HG02798 (cell line): ENCODE results near the gene RGS19.
"Not testable (repeated sequence)": the region's sequence is repeated elsewhere in the genome, so short reads cannot be mapped to it uniquely, and the experiment has no call there.

ENCODE experiments used
- ATAC-seq: cut with Tn5 transposase; IDR thresholded peaks from one replicate; pipeline ENCODE4 v1.9.1; 2021; ENCODE audit warnings: mild to moderate bottlenecking; ENCODE audit not compliant: unreplicated experiment, poor library complexity

Gene RGS19, protein sequence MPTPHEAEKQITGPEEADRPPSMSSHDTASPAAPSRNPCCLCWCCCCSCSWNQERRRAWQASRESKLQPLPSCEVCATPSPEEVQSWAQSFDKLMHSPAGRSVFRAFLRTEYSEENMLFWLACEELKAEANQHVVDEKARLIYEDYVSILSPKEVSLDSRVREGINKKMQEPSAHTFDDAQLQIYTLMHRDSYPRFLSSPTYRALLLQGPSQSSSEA

DNA sequence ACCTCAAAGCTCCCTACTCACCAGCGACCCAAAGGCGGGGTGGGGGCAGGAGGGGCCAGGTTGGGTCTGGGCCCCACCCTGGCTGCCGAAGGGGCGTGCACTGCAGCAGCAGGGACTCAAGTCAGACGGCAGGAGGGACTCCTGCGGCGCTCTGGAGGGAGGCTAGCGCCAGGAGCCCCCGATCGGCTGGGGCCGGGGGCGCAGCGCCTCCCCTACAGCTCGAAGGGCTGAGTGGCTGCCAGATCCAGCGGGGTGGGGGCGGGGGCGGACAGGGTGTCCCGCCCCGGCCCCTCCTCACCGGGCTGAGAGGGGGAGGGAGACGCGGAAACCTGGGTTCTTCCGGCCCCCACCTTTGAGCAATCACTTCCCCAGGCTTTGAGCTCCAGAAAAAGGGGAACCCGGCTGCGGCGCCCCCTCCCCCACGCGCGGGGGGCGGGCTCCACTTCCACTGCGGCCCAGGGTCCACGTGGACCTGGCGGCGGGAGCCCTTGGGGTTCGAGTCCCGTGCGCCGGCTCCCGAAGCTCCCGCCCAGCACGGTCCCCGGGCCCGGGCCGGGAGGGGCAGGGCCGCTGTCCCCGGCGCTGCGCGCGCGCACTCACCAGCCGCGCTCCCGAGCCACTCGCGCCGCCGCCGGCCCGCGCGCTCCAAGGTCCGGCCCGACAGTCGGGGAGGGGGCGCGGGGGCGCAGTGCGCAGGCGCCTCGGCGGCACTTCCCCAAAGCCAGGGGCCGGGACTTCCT, at the start of gene RGS19:
Gene RGS19 (minus strand): TSS at position 246 of the 740 bp plus-strand sequence. CDS start 2,632 bp downstream, outside the sequence.
- peak; percentile 57 for ATAC-seq

DNA sequence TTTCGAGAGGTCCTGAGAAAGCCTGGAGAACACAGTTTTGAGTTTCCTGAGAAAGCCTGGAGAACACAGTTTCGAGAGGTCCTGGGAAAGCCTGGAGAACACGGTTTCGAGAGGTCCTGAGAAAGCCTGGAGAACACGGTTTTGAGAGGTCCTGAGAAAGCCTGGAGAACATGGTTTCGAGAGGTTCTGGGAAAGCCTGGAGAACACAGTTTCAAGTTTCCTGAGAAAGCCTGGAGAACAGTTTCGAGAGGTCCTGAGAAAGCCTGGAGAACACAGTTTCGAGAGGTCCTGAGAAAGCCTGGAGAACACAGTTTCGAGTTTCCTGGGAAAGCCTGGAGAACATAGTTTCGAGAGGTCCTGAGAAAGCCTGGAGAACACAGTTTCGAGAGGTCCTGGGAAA, 44.2 kb upstream of the RGS19 start:
- not testable (repeated sequence) for ATAC-seq

DNA sequence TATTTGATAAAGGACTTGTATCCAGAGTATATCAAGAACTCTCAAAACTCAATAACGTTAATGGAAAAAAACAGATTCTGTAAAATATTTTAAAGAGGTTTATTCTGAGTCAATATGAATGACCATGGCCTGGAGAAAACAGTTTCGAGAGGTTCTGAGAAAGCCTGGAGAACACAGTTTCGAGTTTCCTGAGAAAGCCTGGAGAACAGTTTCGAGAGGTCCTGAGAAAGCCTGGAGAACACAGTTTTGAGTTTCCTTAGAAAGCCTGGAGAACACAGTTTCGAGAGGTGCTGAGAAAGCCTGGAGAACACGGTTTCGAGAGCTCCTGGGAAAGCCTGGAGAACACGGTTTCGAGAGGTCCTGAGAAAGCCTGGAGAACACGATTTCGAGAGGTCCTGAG, 43.6 kb upstream of the RGS19 start:
- not testable (repeated sequence) for ATAC-seq

DNA sequence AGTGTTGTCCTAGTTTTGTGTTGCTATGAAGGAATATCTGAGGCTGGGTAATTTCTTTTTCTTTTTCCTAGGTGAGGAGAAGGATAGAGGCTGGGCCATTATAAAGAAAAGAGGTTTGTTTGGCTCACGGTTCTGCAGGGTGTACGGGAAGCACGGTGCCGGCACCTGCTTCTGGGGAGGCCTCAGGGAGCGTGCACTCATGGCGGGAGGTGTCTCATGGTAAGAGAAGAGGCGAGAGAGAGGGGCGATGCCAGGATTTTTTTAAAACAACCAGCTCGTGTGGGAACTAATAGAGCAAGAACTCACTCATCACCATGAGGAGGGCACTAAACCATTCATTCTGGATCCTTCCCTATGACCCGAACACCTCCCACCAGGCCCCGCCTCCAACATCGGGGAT, 42.3 kb upstream of the RGS19 start:
- no peak for ATAC-seq

DNA sequence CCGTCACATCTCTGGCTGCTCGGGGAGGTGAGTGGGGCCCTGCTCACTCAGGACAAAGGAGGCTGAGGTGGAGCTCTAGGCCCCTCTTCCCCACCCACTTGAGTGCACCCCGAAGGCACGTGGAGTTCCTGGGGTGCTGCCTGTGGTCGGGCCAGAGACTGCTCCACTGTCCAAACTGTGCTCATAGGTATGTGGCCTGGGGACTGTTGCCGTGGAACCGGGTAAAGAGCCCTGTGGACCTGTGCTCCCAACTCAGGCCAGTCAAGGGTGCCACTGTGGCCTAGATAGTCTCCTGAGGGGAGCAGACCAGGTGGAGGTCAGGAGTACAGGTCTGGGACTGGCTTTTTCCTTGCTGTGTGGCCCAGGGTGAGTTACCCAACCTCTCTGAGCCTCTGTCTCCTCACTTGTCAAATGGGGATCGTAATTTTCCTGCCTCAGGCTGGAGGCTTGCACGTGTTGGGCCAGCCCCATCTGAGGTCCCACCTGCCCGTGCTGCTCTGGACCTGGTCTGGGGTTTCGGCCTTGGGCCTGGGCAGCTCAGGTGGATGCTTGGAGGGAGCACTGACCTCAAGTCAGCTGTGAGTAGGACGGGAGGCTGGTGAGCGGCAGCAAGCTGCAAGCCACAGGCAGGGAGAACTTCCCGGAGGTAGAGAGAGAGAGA, 40.5 kb upstream of the RGS19 start:
- no peak for ATAC-seq

DNA sequence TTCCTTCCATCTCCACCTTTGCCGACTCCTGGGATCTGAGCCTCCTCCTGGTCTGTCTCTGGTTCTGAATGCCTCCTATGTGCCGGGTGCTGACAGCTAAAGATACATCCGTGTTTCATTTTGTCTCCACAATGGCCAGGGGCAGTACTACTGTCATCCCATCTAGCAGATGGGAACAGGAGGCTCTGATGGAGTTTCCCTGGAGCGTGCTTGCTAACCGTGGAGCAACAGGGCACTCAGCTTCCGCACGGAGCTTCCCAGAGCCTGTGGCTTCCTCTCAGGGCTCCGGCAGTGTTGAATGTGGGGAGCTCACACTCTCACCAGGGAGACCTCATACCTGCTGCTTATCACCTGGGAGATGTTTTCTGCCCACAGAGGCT, 40.0 kb upstream of the RGS19 start:
- no peak for ATAC-seq

DNA sequence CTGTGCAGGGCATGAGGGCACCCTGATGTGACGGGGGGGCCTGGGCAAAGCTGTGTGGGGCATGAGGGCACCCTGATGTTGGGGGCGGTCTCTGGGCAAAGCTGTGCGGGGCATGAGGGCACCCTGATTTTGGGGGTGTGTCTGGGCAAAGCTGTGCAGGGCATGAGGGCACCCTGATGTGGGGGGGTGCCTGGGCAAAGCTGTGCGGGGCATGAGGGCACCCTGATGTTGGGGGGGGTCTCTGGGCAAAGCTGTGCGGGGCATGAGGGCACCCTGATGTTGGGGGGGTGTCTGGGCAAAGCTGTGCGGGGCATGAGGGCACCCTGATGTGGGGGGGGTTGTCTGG, 38.1 kb upstream of the RGS19 start:
- not testable (repeated sequence) for ATAC-seq

DNA sequence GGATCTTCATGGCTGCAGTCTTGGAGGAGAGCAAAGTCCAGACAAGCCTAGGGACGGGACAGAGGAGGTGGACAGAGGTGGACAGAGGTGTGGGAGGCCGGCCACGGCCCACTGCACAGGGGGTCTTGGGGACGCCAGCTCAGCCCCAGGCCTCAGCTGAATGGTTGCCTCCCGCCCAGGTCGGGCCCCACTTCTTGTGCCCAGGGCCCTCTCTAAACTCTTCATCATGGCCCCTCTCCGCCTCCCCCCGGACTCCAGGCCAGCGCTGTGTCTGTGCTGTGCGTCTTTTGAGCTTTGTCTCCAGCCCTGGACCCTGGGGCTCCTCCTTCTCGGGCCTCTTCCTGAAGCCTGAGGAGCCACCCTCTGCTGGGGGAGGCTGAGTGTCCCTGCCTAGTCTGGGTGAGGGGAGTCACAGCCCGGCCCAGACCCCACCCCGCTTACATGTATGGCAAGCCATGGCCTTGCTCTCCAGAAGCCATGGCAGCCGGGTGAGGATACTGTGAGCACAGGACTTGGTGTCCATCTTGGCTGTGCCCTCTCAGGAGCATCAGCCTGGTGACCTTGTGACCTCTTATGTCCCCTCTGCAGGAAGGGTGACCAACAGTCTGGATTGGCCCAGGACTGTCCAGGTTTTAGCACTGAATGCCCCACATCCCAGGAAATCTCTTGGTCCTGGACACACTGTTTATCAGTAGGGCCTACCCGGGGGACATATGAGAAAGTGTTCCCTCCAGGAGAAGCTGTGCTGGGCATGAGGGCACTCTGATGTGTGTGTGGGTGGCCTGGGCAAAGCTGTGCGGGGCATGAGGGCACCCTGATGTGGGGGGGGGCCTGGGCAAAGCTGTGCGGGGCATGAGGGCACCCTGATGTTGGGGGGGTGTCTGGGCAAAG, 37.5 kb upstream of the RGS19 start:
- no peak for ATAC-seq

DNA sequence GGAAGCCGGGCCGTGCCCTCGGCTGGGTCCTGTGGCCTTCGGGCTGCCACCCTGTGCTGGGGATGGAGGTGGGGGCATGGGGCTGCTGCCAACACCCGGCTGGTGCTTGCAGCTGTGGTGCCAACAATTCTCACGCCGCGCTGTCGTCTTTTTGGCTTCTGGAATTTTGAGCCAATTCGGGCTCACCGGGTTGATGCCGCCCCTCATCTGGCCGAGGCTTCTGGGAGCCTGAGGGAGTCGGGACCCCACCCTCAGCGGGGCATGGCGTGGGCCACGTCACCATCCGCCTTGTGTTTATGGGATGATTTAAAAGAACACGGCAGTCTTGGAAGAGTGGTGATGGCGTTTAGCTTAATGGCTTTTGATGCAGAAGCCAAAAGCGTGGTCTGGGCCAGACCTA, 36.7 kb upstream of the RGS19 start:
- no peak for ATAC-seq

DNA sequence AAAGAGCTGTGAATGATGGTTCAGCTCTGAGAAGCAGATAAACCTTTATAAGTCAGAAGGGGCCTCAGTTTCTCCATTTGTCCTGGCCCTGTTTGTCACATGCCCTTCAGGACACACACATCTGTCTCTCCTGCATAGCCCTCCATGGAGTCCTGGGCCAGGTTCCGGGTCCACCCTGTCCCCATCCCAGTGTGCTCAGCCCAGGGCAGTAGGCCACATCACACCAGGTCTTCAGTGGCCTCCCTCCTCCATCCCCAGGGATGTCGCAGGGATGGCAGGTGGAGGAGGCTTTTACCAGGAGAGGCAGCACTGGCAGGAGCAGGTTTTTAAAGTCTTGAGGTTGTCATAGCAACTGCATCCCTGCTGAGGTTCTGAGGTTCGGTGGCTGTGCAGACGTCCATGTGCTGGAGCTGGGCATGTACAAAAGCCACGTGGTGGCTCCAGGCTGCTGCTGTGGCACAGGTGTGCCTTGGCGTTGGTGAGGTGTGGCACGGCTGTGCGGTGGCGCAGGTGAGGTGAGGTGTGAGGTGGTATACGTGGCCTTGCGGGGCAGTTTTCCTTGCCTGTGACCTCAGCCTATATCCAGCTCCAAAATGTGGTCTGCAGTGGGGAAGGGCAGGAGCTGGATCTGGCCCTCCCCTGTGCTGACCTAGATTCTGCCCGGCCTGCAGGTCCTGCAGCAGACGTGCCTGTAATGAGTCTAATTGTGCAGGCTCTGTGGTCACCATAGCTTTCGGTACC, 36.0 kb upstream of the RGS19 start:
- no peak for ATAC-seq

DNA sequence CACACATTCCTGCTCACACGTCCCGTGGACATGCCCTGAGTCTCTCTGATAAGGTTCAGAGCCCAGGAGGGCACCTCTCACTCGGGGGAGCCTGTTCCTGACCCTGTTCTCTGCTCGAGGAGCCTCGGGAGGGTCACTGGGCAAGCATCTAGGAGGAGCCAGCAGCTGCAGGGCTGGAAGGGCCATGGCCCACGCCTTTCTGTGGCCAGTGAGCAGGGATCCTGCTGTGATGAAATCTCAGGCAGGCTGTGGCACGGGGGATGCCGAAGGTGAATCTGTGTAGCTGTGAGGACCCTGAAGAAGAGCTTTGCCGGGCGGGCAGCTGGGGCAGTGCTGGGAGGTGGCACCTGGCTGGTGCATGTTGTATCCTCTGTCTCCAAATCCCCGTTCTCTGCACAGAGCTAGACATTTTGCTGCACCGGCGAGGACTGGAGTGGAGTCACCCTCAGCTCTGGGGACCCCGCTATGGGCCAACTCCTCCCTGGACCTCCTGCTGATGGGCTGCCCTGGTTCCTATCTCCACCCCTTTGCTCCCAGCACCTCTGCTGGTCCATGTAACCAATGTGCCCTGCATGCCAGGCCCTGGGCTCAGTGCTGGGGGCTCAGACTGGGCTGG, 35.1 kb upstream of the RGS19 start:
- no peak for ATAC-seq

DNA sequence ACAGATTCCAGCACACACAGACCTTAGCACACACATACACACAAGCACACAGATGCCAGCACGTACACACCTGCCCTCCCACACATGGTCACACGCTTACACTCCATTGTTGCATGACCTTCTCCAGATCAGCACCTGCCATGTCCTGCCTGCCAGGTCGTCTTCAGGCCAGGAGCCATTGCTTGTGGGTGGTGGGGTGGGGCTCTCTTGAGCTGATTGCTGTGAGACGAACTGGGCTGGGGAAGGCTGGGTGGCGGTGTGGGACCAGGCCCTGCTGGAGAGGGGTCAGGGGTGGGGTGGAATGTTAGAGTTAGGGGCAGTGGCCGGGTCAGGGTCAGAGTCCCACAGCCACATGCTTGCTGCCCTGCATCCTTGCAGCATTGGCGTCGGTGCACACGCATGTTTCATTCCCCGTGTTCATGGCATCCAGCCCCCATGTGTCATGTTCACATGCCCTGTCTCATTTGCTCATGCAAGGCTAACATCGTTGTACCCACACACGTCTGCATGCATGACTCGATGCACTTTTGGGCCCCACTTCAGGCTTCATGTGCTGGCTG, 34.6 kb upstream of the RGS19 start:
- ATAC-seq, result no peak

DNA sequence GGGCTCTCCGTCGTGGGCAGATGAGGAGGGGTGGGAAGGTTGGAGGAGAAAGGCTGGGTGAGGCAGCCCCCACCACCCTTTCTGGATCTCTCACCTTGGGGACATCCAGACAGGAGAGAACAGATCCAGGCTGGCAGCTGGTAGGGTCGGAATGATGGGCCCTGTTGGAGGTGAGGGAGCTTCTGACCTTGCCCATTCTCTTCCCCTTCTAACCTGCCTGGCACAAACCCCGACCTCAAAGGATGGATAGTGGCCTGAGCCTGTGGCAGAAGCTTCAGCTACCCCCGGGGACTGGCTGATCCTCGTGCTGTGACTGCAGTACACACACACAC, 34.1 kb upstream of the RGS19 start:
- ATAC-seq, result no peak

DNA sequence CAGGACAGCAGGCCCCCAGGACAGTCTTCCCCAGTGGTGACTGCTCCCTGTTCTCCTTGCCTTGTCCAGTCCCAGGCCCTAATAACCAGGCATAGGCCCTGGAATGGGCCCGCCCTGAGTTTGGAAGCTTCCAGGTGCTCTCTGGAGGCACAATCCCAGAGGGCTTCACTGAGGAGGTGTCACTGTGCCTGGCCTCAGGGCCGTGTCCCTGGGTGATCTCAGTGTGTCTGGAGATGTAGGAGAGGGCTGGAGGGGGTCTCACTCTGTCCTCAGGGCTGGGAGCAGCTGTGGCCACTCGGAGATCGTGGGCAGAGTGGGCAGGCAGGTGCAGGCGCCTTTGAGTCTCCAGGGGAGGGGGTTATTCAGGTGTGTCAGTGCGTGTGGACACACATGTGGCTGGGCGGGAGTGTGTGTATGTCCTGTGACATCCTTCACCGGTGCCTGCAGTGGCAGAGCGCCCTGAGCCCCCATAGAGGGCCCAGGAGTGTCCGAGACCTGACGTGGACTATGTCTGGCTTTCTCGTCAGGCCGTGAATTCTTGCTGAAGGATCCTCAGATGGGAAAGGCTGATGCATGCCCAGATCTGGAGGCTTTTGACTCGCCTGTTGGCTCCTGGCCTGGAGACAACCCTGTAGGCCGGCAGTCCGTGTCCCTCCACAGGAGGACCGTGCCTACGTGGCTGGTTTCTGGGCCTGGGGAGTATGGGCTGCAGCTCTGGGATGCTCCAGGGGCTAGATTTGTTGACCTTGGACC, 33.5 kb upstream of the RGS19 start:
- no peak for ATAC-seq

DNA sequence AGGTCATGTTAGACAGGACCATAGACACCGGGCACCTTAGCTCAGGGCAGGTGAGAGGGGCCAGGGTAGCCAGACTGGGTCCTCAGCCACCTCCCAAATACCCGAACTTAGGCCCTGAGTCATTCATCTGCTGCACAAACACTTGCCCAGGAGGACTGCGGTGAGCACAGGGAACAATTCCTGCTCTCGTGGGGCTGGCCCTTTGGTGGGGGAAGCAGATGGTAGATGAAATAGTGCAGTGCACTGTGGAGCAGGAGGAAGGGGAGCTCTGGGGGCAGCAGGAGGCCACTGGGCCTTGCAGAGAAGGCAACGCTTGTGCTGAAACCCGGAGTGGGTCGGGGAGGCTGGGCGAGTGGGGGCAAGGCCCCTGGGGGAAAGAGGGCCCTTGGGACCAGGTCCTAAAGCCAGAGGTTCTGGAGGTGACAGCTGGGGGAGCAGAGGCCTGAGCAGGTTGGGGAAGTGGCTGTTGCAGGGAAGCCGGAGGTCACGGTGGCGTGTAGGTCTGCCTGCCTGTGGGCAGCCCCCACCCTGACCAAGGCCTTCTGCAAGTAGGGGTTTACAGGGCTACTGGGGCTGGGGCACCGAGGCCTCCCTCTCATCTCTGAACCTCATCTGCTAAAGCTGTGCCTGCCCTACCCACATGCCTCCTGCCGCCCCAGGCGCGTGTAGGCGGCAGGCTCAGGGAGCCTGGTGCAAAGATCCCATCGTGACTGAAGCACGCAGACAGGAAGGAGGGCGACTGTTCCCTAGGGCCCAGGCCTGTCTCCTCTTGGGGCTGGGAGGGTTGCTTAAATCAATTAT, 32.7 kb upstream of the RGS19 start:
- ATAC-seq, result no peak

DNA sequence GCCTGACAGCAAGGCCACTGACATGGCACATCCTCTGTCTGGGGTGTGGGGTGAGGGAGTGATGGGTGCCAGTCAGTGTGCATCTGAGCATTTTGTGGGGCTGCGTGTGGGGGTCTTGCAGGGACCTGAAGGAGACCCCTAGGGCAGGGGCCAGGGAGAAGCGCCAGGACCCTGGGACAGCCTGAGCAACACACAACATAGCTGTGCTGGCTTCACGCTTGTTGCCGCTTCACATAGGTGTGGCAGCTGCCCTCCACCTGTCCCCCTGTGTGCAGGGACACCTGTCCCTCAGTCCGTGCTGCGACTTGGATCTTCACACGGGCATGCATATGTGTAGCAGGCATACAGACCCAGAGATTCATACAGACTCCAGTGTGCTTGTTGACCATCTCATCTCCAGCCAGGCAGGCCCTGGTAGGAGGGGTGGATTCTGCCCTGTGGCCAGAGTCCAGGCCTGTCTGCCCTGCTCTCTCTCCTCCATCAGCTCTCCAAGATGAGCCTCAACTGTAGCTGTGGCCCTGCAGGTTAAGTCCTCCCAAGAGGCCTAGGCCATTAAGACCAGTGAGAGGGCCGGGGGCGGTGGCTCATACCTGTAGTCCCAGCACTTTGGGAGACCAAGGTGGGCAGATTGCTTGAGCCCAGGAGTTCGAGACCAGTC, 31.2 kb upstream of the RGS19 start:
- no peak for ATAC-seq

DNA sequence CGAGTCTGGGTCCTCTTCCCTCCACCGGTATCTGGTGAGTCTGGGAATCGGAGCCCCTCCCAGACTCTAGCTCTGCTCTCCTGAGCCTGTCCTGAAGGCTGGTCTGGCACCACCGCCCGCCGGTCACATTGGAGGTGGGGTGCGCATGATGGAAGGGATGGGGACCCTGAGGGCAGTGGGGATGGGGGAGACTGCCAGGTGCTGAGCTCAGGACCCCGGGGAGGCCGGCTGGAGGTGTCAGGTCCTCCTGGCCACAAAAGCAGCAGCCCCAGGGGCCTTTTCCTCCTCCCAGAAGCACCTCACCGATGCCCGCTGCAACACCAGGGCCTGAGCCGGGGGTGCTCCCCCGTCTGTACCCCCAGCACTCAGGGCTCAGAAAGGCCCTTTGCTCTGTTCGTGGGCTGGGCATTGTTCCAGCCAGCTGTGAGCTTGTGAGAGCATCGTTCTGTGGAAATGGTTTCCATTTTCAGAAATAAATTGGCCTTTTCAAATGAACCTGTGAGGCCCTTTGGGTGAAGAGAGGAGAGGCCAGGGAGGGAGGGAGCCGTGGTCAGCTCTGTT, 30.6 kb upstream of the RGS19 start:
- no peak for ATAC-seq
